ENCODE measurements around the gene KLHL35.
A peak's percentile ranks its signal among the peaks of the same experiment; 100 is the strongest.

The KLHL35 gene

GRCh38 chr11:75469785-75470405 lies 36.9 kb upstream of the KLHL35 start:
- no peak for DNase-seq (ENCODE audit: low read depth in 2 of 2)

- no peak for DNase-seq (ENCODE audit: low read depth in 2 of 2)
Measured at GRCh38 chr11:75468534-75469340, 35.7 kb upstream of the KLHL35 start.

- DNase-seq (ENCODE audit: low read depth in 2 of 2) = no peak
Measured at GRCh38 chr11:75467881-75468280, 34.9 kb upstream of the KLHL35 start.

- DNase-seq (ENCODE audit: low read depth in 2 of 2) = no peak
Measured at GRCh38 chr11:75467311-75467710, 34.3 kb upstream of the KLHL35 start.

- no peak for DNase-seq (ENCODE audit: low read depth in 2 of 2)
Measured at GRCh38 chr11:75465701-75466531, 32.9 kb upstream of the KLHL35 start.

- DNase-seq (ENCODE audit: low read depth in 2 of 2) = no peak
Measured at GRCh38 chr11:75463106-75463774, 30.2 kb upstream of the KLHL35 start.

- DNase-seq (ENCODE audit: low read depth in 2 of 2) = no peak
Measured at GRCh38 chr11:75462117-75462653, 29.2 kb upstream of the KLHL35 start.

- no peak for DNase-seq (ENCODE audit: low read depth in 2 of 2)
Measured at GRCh38 chr11:75461151-75461550, 28.1 kb upstream of the KLHL35 start.

GRCh38 chr11:75456596-75457183 lies 23.7 kb upstream of the KLHL35 start:
- no peak for DNase-seq (ENCODE audit: low read depth in 2 of 2)

GRCh38 chr11:75454987-75455386 lies 22.0 kb upstream of the KLHL35 start:
- DNase-seq (ENCODE audit: low read depth in 2 of 2) = no peak

- DNase-seq (ENCODE audit: low read depth in 2 of 2) = no peak
Measured at GRCh38 chr11:75453916-75454655, 21.1 kb upstream of the KLHL35 start.

- DNase-seq (ENCODE audit: low read depth in 2 of 2) = peak in 1 of 2 experiments; percentile 28
Measured at GRCh38 chr11:75450826-75451821, 18.1 kb upstream of the KLHL35 start.

- no peak for DNase-seq (ENCODE audit: low read depth in 2 of 2)
Measured at GRCh38 chr11:75450236-75450635, 17.2 kb upstream of the KLHL35 start.

- DNase-seq (ENCODE audit: low read depth in 2 of 2) = no peak
Measured at GRCh38 chr11:75449776-75450175, 16.8 kb upstream of the KLHL35 start.

- DNase-seq (ENCODE audit: low read depth in 2 of 2) = no peak
Measured at GRCh38 chr11:75449271-75449670, 16.3 kb upstream of the KLHL35 start.

GRCh38 chr11:75447415-75447814 lies 14.4 kb upstream of the KLHL35 start:
- DNase-seq (ENCODE audit: low read depth in 2 of 2) = no peak

- peak; percentile 49 to 72 for DNase-seq (ENCODE audit: low read depth in 2 of 2)
Measured at GRCh38 chr11:75445315-75445953, 12.4 kb upstream of the KLHL35 start.

- no peak for DNase-seq (ENCODE audit: low read depth in 2 of 2)
Measured at GRCh38 chr11:75443043-75443442, 10.0 kb upstream of the KLHL35 start.

Measured in stimulated activated CD4-positive, alpha-beta T cell treated with anti-CD3 and anti-CD28 coated beads, Interleukin-12 subunit alpha, Interleukin-12 subunit beta, amount 100 ng/mL, for 24 hours (primary cell).